ENCODE results near the gene TMEM223.
"Not testable (repeated sequence)": the region's sequence is repeated elsewhere in the genome, so short reads cannot be mapped to it uniquely, and the experiment has no call there.

TMEM223 gene

GRCh38 chr11:62755086-62755615 lies 36.7 kb downstream of the TMEM223 start:
- FAIRE-seq (no peak), DNase-seq (ENCODE audit: insufficient read length, low spot score) (no peak)

- FAIRE-seq (peak; percentile 74), DNase-seq (ENCODE audit: insufficient read length, low spot score) (peak; percentile 96)
Observed at GRCh38 chr11:62753736-62754603, 37.8 kb downstream of the TMEM223 start, which contains the start of gene ZBTB3. TSS of gene ZBTB3 (minus strand) at chr11:62754160. CDS start at chr11:62753664, 496 bp downstream.

- no peak for DNase-seq (ENCODE audit: insufficient read length, low spot score)
- FAIRE-seq, result no peak
Observed at GRCh38 chr11:62752994-62753735, 38.6 kb downstream of the TMEM223 start.

- no peak for DNase-seq (ENCODE audit: insufficient read length, low spot score)
- FAIRE-seq, result no peak
Observed at GRCh38 chr11:62752177-62752785, 39.5 kb downstream of the TMEM223 start.

GRCh38 chr11:62749931-62750330 lies 41.9 kb downstream of the TMEM223 start:
- not testable (repeated sequence) for DNase-seq (ENCODE audit: insufficient read length, low spot score); FAIRE-seq

GRCh38 chr11:62747475-62748160 lies 44.2 kb downstream of the TMEM223 start:
- DNase-seq (ENCODE audit: insufficient read length, low spot score), result no peak
- FAIRE-seq, result no peak
